Measurements from ENCODE around the gene PDZRN4.
"Not testable (repeated sequence)": the region's sequence is repeated elsewhere in the genome, so short reads cannot be mapped to it uniquely, and the experiment has no call there.

PDZRN4 gene

DNA sequence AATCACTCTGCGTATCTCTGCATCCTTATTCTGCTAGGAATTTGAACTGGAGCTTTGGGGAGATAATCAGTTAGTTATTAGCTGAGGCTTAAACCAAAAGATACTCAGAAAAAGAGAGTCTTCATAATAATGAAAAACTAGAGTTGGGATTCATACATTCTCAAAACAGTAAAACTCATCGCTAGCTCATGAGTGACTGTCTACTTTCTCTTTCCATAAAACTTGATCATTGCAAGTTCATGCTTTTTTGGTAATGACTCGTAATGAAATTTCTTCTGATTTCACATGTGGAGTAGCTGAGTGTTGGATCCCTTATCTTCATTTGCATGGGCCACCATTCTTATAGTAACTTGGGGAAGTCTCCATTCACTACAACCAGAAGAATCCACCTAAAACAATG lies 397.7 kb downstream of the PDZRN4 start:
- H3K27me3 ChIP-seq (ENCODE audit: low read depth) = no peaks in the 10 kb centered on the region
- no peaks in the 10 kb centered on the region for H3K9me3 ChIP-seq
- in situ Hi-C loops (cut with MboI; ENCODE audit: low sequenced_read_pairs) = no loop called here
- no peak overlapping the region for H3K4me3 ChIP-seq
- no peaks in the 10 kb centered on the region for H3K4me1 ChIP-seq
- DNase-seq (ENCODE audit: low spot score in 2 of 2) = no peak
- H3K36me3 ChIP-seq (replicated peaks) = no peaks in the 10 kb centered on the region

DNA sequence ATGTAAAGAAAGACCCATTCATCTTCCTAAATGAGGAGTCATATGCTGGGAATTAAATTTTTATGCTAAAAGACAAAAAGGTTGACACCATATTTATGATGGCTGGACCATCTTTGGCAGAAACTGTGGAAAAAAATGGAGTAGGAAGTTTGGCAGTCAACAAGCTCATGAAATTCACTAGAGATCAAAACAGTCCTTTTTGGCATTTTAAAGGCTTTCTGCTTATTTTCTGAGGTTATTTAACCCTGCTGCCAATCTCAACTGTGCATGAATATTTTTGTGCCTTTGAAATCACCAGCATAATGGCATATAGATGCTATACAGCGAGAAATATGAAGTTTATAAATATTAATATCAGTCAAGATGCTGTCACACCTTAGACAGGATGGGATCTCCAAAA lies 399.5 kb downstream of the PDZRN4 start:
- H3K4me1 ChIP-seq = no peaks in the 10 kb centered on the region
- no peaks in the 10 kb centered on the region for H3K36me3 ChIP-seq (replicated peaks)
- in situ Hi-C loops (cut with MboI; ENCODE audit: low sequenced_read_pairs) = no loop called here
- no peak overlapping the region for H3K4me3 ChIP-seq
- DNase-seq (ENCODE audit: low spot score in 2 of 2) = no peak
- no peaks in the 10 kb centered on the region for H3K9me3 ChIP-seq
- no peaks in the 10 kb centered on the region for H3K27me3 ChIP-seq (ENCODE audit: low read depth)

DNA sequence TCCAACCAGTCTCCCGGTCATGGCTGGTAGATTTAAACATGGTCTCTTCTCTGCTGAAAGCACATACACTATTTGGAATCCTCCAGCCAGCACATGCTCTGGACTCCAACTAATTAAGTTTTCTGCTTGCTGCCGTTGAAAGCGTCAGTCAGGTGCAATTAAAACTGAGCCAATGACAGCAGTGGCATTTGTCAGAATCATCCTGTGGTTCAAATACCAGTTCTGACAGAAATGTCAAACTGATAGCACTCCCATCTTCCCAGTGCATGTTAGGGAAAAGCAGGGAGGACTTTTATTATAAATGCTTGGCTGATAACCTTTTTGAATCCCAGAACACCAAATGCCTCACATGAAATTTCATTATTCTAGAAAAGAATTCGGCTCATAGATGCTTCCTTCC lies 401.8 kb downstream of the PDZRN4 start:
- no peak for DNase-seq (ENCODE audit: low spot score in 2 of 2)
- H3K9me3 ChIP-seq = no peaks in the 10 kb centered on the region
- no peaks in the 10 kb centered on the region for H3K27me3 ChIP-seq (ENCODE audit: low read depth)
- in situ Hi-C loops (cut with MboI; ENCODE audit: low sequenced_read_pairs) = no loop called here
- H3K36me3 ChIP-seq (replicated peaks) = no peaks in the 10 kb centered on the region
- no peak overlapping the region for H3K4me3 ChIP-seq
- H3K4me1 ChIP-seq = no peaks in the 10 kb centered on the region

DNA sequence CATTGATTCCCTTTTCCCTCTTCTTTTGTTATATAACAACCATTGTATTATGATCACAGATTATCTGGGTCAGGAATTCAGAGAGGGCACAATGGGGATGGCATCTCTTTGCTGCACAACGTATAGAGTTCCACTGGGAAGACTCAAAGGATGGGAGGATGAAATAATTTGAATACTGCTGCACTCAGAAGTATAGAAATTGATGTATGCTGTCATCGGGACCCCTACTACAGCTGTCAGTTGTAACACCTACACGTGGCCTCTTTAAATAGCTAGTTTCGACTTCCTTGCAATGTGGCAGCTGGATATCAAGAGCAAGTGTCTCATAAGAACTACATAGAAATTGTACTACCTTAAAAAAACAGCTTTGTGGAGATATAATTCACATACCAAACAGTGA lies 408.1 kb downstream of the PDZRN4 start:
- H3K36me3 ChIP-seq (replicated peaks) = no peaks in the 10 kb centered on the region
- H3K27me3 ChIP-seq (ENCODE audit: low read depth) = no peaks in the 10 kb centered on the region
- no peaks in the 10 kb centered on the region for H3K4me1 ChIP-seq
- no peaks in the 10 kb centered on the region for H3K9me3 ChIP-seq
- no peak for DNase-seq (ENCODE audit: low spot score in 2 of 2)
- H3K4me3 ChIP-seq = no peak overlapping the region
- in situ Hi-C loops (cut with MboI; ENCODE audit: low sequenced_read_pairs) = no loop called here

DNA sequence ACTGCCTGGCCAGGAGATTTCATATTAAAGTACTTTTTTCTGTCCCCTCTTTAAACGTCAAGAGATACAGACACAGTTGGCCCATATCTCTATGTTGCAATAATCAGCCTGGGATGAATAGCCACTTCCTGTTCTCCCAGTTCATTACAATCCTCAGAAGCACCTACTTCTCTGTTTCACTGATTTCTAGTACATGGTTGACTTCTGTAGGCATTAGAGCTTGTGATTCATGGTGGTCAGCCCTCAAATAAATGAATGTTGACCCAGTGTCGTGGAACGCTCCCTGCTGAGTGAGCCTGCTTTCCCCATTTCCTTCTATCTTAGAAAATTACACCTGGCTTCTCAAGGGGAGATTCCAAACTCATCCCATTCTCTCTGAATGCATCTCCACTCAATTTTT lies 416.7 kb downstream of the PDZRN4 start:
- no peak for DNase-seq (ENCODE audit: low spot score in 2 of 2)
- no peaks in the 10 kb centered on the region for H3K36me3 ChIP-seq (replicated peaks)
- H3K27me3 ChIP-seq (ENCODE audit: low read depth) = no peaks in the 10 kb centered on the region
- in situ Hi-C loops (cut with MboI; ENCODE audit: low sequenced_read_pairs) = no loop called here
- no peak overlapping the region for H3K4me3 ChIP-seq
- H3K4me1 ChIP-seq = peaks cover 46% of the 10 kb centered on the region
- H3K9me3 ChIP-seq = no peaks in the 10 kb centered on the region

DNA sequence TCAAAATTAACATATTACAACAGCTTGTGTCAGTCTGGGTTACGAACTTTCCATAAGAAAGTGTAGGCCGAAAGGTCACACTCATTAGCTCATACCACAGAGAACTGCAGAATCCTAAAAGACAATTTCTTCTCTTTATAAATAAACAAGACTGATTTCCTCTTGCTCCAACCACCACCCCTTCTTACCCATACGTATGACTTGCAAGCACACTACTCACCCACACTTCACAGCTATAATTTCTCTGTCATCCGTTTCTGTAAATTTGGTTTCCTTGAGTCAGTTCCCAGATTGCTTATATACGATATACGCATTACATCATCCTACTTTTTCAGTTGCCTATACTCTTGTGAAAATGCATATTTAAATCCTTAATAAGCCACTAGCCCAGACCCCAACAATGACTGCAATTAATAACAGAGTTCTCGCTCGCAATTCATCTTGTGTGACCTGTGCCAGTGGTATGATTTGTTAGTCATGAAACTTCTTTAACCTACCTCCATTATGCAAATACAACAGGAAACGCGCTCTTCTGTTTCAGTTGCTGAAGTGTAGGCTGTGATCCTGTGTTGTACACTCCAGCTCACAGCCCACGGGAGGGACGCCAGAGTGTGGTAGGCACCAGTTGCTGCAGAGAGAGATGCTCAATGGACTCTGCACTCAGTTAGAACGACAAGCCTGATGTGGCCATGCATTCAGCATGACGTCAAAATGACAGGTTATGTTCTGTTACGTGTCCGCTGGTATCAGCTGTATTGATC lies 417.6 kb downstream of the PDZRN4 start:
- H3K4me3 ChIP-seq = no peak overlapping the region
- no peaks in the 10 kb centered on the region for H3K27me3 ChIP-seq (ENCODE audit: low read depth)
- in situ Hi-C loops (cut with MboI; ENCODE audit: low sequenced_read_pairs) = no loop called here
- peak in 1 of 2 experiments; percentile 36 for DNase-seq (ENCODE audit: low spot score in 2 of 2)
- H3K9me3 ChIP-seq = no peaks in the 10 kb centered on the region
- peaks cover 46% of the 10 kb centered on the region for H3K4me1 ChIP-seq
- H3K36me3 ChIP-seq (replicated peaks) = no peaks in the 10 kb centered on the region

DNA sequence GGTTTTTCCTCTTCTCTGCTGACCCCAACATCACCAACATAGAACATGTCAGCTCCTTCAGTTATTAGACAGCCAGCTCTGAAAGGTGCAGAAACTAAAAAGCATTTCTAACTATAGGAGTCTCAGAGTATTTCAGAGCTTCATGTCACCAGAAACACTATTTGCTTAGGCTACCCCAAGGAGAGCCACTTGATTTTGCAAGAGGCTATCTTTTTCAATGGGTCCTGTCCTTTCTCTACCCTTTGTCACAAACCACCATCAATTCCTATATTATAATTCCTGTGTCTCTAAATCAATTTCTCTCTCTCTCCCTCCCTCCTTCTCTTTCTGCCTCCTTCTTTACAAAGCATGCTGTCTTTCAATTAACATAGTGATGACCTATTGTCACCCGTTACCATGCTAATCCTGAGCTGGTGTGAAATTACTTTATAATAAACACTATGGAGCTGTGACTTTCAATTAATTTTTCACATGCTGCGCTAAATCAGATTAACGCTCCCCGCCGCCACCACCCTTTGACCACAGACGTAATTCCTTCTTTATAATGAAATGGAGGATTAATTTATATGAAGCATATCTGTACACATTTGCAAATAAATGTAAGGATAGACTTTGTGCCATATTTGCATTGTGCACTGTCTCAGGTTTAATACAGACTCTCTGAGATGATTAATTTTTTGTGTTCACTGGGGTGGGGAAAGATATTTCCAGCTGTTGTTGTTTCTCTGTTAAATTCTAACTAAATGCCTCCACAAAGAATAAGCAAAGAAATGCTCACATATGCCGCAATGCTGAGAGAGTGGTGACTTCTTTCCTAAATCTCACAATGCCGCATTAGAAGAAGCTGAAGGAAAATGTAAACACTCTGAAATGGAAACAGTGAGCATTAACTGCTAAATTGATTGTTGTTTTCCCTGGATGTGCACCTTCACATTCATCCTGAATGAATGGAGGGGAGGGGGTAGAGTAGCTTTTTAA lies 418.6 kb downstream of the PDZRN4 start:
- no peaks in the 10 kb centered on the region for H3K27me3 ChIP-seq (ENCODE audit: low read depth)
- in situ Hi-C loops (cut with MboI; ENCODE audit: low sequenced_read_pairs) = no loop called here
- no peaks in the 10 kb centered on the region for H3K36me3 ChIP-seq (replicated peaks)
- peaks cover 46% of the 10 kb centered on the region for H3K4me1 ChIP-seq
- peak; percentile 50 to 74 for DNase-seq (ENCODE audit: low spot score in 2 of 2)
- no peaks in the 10 kb centered on the region for H3K9me3 ChIP-seq
- H3K4me3 ChIP-seq = no peak overlapping the region

DNA sequence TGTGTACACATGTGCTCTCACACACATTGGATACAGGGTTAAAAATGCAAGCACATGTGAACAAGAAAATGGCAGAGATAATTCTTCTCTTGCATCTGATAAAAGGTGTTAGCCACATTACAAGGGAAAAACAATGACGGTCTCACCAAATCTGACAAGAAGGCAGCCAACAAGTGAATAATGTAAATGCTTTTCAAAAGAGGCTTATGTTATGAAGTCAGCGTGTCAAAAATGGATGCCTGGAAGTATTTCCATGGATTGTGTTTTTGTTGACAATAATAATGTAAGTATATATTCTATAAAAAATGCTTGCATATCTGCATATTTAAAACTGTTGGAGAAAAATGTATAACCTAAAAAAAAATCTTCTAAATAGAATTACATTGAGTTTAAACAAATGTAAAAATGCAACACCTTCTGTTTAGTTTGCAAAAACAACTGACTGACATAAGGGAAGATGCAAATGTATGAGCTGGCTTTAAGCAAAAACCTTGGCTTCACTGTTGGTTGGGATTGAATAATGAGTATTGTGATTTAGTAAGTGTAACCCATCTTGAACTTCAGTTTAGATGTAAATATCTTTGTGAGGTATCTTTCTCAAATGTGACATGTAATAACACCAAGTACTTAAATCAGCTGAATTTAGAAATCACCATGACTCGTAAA lies 424.9 kb downstream of the PDZRN4 start:
- DNase-seq (ENCODE audit: low spot score in 2 of 2) = no peak

DNA sequence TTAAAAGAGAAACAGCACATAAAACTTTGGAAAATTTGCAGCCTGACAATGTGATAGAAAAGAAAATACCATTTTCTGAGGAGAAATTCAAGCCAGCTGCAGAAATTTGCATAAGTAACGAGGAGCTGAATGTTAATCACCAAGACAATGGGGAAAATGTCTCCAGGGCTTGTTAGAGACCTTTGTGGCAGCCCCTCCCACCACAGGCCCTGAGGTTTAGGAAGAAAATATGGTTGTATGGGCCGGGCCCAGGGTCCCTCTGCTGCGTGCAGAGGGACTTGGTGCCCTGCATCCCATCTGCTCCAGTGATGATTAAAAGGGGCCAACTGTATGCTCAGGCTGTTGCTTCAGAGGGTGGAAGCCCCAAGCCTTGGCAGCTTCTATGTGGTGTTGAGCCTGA lies 427.1 kb downstream of the PDZRN4 start:
- H3K27me3 ChIP-seq (ENCODE audit: low read depth); H3K9me3 ChIP-seq; H3K36me3 ChIP-seq (replicated peaks); in situ Hi-C loops (cut with MboI; ENCODE audit: low sequenced_read_pairs); H3K4me3 ChIP-seq: not testable (repeated sequence)
- DNase-seq (ENCODE audit: low spot score in 2 of 2) = peak in 1 of 2 experiments; percentile 61
- H3K4me1 ChIP-seq = peaks cover 15% of the 10 kb centered on the region

More for the DNA sequence above, 424.9 kb downstream of the PDZRN4 start:
- in situ Hi-C loops (cut with MboI; ENCODE audit: low sequenced_read_pairs) = no loop called here
- H3K36me3 ChIP-seq (replicated peaks) = no peaks in the 10 kb centered on the region
- no peaks in the 10 kb centered on the region for H3K27me3 ChIP-seq (ENCODE audit: low read depth)
- no peak overlapping the region for H3K4me3 ChIP-seq
- no peaks in the 10 kb centered on the region for H3K9me3 ChIP-seq
- peaks cover 28% of the 10 kb centered on the region for H3K4me1 ChIP-seq

DNA sequence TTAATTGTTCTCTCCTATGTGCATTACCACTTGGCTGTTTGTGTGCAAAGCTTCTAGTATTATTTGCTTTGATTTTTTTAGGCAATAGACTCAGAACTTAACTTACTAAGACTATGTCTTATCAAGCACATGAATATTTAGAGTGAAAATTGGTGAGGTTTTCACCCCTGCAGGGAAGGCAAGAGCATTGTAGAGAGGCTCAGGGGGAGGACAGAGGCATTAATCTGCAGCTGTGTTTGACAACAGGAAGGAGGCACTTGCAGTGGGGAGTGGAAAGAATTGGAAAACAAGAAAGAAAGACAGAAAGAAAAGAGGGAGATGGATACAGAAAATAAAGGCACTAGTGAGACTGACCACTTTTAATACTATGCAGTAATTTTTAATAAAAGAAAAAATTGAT lies 431.6 kb downstream of the PDZRN4 start:
- DNase-seq (ENCODE audit: low spot score in 2 of 2) = no peak
- Histone ChIP-seq H3K36me3 (replicated peaks) (no peaks in the 10 kb centered on the region), H3K4me1 (peaks cover 13% of the 10 kb centered on the region), H3K4me3 (no peak overlapping the region), H3K9me3 (no peaks in the 10 kb centered on the region), H3K27me3 (ENCODE audit: low read depth) (no peaks in the 10 kb centered on the region)
- in situ Hi-C loops (cut with MboI; ENCODE audit: low sequenced_read_pairs) = no loop called here

DNA sequence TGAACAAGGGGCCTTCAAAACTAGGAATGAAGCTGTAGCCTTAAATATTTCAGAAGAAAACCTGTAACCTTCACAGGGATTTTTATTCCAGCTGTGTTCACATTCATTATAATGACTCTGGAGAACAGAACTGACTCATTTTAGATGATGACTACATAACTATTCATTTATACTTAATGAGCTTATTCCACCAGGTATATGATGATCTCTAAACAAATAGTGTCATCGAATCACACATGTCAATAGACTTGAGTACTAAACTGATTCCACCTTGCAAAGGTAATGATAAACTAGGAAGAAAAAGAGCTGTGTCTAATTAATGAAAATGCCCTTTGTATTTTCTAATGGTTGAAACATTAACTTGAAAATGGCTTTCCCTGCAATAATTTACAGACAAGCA lies 433.2 kb downstream of the PDZRN4 start:
- no peaks in the 10 kb centered on the region for H3K9me3 ChIP-seq
- H3K27me3 ChIP-seq (ENCODE audit: low read depth) = no peaks in the 10 kb centered on the region
- in situ Hi-C loops (cut with MboI; ENCODE audit: low sequenced_read_pairs) = no loop called here
- H3K4me1 ChIP-seq = peaks cover 7% of the 10 kb centered on the region
- no peak for DNase-seq (ENCODE audit: low spot score in 2 of 2)
- no peak overlapping the region for H3K4me3 ChIP-seq
- no peaks in the 10 kb centered on the region for H3K36me3 ChIP-seq (replicated peaks)

Measured in HAP-1 (cell line).